Stimulated activated CD8-positive, alpha-beta memory T cell treated with anti-CD3 and anti-CD28 coated beads, Interleukin-4, amount 100 ng/mL, for 4 hours (primary cell): Measurements from ENCODE around the gene CEL.
"Not testable (repeated sequence)": the region's sequence is repeated elsewhere in the genome, so short reads cannot be mapped to it uniquely, and the experiment has no call there.

ENCODE experiments used
- DNase-seq, 2 donors: peaks; one replicate each; pipeline ENCODE4 v3.0.0-alpha.2; 2020; ENCODE audit warnings: low read depth in 2 of 2, low spot score in 1 of 2

Gene CEL

DNA sequence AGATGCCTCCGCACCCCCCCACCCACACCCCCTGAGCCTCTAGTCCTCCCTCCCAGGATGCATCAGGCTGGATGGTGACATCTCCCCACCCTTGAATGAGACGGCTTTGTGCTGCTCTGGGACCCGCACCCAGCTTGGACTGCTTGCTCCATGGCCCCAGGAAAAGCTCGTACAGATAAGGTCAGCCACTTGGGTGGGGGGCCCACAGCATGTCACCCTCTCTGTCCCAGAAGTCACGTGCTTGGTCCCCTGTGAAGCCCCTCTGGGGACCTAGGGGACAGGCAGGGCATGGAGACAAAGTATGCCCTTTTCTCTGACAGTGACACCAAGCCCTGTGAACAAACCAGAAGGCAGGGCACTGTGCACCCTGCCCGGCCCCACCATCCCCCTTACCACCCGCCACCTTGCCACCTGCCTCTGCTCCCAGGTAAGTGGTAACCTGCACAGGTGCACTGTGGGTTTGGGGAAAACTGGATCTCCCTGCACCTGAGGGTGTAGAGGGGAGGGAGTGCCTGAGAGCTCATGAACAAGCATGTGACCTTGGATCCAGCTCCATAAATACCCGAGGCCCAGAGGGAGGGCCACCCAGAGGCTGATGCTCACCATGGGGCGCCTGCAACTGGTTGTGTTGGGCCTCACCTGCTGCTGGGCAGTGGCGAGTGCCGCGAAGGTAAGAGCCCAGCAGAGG, 20.3 kb downstream of the CEL start:
- not testable (repeated sequence) for DNase-seq

DNA sequence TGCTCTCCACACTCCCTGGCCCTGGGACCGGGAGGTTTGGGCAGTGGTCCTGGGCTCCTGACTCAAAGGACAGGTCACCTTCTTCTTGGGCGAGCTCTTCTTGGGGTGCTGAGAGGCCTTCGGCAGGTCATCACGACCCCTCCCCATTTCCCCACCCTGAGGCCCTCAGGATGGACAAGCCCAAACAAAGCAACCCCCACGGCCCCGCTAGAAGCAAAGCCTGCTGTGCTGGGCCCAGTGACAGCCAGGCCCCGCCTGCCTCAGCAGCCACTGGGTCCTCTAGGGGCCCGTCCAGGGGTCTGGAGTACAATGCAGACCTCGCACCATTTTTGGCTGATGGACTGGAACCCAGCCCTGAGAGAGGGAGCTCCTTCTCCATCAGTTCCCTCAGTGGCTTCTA, 21.9 kb downstream of the CEL start:
- DNase-seq = not testable (repeated sequence)

- DNase-seq = not testable (repeated sequence)
Observed at GRCh38 chr9:133086212-133086860, 24.6 kb downstream of the CEL start.

GRCh38 chr9:133086894-133087293, 25.1 kb downstream of the CEL start:
- DNase-seq = no peak

- DNase-seq = no peak
Observed at GRCh38 chr9:133087429-133088145, 25.8 kb downstream of the CEL start.

DNA sequence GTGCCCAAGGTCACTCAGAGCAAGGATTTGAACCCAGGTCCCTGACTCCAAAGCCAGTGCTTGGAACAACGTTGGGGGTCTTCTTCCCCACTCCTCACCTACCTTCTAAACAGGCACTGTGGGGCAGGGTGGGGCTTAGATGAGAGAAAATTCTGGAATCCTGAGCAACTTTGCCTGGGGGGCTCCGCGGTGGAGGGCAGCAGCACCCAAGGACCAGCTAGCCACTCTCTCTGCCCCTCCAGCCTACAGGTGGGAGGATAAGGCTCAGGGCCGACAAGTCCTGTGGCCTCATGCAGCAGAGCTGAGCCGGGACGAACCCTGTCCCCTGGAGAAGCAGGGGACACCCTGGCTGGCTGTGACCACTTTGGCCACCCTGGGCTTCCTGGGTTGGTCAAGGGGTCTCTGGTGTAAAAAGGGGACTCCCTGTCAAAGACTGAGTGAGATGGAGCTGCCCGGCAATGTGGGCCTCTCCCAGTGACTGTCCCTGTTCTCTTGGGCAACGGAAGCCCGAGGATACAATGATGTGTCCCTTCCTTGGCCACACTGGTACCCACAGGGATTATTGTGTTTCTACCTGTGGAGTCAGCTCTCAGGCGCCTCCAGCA, 26.5 kb downstream of the CEL start:
- no peak for DNase-seq

DNA sequence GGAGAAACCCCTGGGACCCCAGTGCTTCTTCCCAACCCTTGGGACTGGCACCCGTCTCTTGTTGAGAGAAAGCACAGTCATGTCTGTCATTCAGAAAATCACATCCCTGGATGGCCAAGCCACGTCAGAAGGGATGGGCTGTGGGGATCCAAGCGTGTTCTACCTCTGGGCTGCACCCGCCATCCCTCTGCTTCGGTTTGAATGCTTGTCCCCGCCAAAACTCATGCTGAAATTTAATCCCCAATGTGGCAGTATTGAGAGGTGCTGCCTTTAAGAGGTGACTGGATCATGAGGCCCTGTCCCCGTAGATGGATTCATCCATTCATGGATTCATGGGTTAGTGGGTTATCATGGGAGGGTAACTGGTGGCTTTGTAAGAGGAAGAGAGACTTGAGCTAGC, 27.0 kb downstream of the CEL start:
- no peak for DNase-seq

- DNase-seq = no peak
Observed at GRCh38 chr9:133089271-133089671, 27.5 kb downstream of the CEL start.

DNA sequence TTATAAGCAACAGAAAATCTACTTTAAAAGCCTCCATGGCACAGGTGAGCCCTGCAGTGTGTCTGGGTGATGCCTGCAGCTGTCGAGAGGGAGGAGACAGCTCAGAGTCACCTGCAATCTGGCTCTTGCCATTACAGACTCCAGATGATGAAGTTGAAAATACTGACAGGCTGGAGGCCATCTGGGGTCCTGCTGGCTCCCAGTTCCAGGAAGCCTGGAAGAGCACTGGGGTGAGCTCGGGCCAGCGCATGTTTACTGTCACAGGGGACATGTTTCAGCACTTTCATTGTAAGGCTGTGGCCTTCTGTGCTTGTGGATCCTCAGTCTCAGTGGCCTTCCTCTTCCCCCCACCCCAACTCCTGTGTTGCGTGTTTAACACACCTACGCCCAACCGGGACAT, 28.4 kb downstream of the CEL start:
- DNase-seq = no peak

DNA sequence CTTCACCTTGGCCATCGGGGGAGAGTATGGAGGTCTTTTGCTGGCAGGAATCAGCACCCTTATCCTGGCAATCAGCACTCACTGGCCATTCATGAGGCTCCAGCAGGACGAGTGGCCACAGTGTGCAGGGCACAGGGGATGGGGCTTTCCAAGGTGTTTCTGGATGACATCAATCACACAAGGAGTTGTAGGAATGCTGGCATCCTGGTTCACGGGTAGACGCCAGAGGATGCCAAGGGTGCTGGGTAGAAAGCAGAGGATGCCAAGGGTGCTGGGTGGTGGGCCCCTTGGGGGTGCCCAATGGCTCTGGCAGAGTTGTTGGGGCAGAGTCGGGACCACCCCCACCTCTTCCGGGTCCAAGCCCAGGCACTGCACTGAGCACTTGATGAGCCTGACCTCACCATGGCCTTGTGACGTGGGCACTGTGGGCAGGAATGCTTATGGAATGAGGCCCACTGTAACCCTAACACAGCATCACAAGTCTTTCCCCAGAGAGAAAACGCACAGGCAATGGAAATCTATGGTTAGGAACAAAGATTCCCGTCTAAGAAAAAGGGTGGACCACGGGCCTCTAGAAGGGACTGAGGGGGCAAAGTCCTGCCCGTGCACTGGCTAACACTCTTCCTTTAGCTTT, 29.1 kb downstream of the CEL start:
- no peak for DNase-seq

- DNase-seq = not testable (repeated sequence)
Observed at GRCh38 chr9:133094351-133094750, 32.6 kb downstream of the CEL start.

DNA sequence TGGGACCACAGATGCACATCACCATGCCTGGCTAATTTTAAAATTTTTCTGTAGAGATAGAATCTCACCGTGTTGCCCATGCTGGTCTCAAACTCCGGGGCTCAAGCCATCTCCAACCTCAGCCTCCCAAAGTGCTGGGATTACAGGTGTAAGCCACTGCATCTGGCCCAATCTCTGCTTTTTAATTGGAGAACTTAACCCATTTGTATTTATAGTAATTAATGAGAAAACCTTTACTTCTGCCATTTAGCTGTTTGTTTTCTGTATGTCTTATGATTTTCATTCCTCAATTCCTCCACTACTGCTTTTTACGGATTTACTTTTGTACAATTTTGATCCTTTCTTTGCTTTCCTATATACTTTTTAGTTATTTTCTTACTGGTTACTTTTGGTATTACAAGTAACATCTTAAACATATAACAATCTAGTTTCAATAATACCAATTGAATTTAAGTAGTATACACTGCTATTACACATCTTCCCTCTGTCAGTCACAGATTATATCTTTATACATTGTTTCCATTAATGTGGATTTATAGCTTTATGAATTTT, 33.1 kb downstream of the CEL start:
- no peak for DNase-seq

DNA sequence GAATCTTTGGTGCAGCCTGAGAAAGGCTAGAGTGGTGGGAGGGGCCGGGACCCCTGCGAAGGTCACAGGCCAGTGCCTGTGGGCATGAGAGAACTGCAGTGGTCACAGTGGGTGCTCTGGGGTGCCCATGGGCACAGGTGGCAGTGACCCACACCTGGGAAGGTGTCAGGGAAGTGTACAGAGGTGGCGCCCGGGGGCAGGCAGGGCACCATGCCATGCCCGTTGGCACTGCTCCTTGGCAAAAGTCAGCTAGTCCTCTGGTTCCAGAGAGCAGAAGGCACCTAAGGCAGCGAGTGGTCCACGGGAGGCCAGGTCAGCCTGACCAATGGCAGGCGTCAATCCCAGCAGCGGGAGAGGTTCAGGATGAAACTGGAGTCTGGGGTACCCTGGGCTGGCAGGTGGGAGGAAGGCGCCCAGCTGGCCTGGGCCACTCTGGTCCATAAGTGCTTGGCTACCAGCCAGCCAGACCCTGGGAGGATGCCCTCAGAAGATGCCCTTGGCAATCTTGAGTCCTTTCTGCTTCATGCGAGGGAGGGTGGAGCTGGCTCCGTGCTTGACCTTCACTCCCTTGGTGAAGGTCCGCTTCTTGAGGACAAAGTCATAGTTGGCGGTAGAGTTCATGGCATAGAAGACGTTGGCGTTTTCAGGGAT, 36.4 kb downstream of the CEL start:
- DNase-seq = no peak

DNA sequence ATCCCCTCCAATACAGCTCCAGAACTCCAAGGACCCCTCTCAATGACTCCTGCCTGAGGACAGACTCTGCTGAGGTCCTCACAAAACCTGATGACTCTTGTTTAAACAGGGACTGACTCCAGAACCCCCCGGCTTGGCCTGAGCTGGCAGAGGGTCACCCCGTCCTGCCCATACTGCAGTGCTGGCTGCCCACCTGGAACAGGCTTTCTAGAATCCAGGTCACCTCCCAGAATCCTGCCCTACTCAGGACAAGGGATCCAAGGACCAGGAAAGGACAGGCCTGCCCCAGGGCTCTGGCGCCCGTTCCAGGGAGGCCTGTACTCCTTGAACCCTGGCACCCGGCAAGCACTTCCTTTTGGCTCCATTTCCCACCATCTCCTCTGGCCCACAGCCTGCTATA, 37.1 kb downstream of the CEL start:
- no peak for DNase-seq

GRCh38 chr9:133099726-133100505, 38.1 kb downstream of the CEL start:
- no peak for DNase-seq

DNA sequence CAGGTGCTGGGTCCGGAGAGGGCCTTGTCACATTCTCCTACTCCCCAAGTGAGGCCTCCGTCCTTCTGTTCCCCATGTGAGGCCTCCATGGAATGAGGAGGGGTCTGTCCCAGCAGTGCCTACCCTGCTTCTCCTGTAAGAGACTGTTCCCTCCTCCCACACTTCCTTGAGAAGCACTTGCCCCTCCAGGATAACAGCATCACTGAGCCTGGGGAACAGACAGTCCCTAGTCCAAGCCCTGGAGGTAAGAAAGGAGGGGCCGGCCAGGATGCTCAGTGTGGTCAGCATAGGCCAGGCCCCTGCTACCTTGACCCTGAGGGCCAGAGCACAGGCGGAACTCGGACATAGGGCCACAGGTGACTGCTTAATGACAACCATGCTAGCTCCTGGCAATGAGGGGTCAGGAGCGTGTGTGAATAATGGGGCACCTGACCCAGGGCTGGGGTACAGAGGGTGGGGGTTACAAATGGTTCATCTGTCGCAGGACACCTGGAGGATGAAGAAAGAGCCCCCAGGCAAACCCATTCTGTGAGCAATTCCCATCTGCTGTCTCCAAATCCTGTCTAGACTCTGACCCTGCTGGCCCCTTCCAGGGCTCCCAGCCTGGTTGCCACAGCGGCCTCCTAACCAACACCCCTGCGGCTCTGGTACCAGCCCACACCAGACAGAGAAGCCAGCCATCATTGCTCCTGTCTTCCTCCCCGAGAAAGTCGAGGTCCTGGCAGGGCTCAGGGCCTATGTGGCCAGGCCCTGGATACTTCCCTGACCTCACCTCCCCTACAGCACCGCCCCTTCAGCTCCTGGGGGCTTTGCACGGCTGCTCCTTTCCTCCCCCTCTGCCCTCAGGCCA, 39.0 kb downstream of the CEL start:
- DNase-seq = no peak

DNA sequence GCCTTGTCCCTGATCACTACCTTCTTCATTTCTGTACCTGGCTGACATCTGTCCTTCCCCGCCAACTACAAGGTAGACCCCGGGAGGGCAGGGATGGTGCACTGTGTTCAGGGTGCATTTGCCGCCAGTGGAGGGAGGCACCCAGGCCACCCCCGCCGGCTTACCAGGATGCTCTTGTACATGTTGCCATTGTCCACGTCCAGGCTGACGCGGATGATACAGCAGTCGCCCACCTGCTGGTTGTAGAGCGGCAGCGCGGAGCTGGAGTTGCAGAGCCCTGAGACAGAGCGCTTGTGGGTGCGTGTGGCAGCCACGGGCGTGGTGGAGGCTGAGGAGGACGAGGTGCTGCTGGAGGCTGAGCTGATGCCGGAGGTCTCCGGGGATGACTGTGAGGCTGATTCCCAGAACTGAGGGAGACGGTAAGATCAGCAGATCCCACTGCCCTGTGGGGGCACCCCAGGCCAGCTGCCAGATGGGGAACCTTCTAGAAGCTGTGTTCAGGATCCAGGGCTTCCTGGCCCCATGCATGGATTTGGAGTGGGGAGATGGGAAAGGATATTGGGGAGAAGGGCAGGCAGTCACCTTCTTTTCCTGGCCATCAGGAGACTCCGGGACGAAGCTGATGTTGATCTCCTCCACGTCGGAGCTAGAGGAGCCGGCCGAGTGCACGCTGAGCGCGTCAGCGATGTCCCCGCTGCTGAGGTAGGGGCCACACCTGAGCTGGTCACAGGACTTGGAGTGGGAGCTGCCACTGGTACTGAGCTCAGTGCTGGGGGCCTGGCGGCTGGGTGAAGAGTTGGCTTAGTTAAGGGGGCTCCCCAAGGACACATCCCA, 39.8 kb downstream of the CEL start:
- no peak for DNase-seq
